Subcutaneous adipose tissue (tissue), 4 donors: ENCODE data around the gene SSR4. TPM values are rescaled to one million over a fixed set of nuclear protein-coding genes. Genes with fewer than 3 reads are reported as not detected.

ENCODE experiments used
- total RNA-seq, 4 donors: library from RNA; depleted of rRNA; stranded (reverse); fragments of >200 nt; gene quantifications; one replicate each; pipeline ENCODE4 v1.1.0, GENCODE V29; 2016
- TF ChIP-seq, protein P1 (sequence below): fragments of 450-650 bp; IDR thresholded peaks from one replicate; pipeline ENCODE4 v1.5.1; 2016; ENCODE audit warnings: low read depth, mild to moderate bottlenecking, control low read depth, antibody characterized with exemption, moderate library complexity

SSR4 gene
- total RNA-seq, 4 donors from 2014 or later = 75.4 to 172 (median 140) TPM

GRCh38 chrX:153800177-153800722 is 5.8 kb downstream of the SSR4 start:
- TF ChIP-seq, protein P1, sequence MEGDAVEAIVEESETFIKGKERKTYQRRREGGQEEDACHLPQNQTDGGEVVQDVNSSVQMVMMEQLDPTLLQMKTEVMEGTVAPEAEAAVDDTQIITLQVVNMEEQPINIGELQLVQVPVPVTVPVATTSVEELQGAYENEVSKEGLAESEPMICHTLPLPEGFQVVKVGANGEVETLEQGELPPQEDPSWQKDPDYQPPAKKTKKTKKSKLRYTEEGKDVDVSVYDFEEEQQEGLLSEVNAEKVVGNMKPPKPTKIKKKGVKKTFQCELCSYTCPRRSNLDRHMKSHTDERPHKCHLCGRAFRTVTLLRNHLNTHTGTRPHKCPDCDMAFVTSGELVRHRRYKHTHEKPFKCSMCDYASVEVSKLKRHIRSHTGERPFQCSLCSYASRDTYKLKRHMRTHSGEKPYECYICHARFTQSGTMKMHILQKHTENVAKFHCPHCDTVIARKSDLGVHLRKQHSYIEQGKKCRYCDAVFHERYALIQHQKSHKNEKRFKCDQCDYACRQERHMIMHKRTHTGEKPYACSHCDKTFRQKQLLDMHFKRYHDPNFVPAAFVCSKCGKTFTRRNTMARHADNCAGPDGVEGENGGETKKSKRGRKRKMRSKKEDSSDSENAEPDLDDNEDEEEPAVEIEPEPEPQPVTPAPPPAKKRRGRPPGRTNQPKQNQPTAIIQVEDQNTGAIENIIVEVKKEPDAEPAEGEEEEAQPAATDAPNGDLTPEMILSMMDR = no peak

- TF ChIP-seq, protein P1 = no peak
Measured at GRCh38 chrX:153800746-153801145, 6.3 kb downstream of the SSR4 start.

DNA sequence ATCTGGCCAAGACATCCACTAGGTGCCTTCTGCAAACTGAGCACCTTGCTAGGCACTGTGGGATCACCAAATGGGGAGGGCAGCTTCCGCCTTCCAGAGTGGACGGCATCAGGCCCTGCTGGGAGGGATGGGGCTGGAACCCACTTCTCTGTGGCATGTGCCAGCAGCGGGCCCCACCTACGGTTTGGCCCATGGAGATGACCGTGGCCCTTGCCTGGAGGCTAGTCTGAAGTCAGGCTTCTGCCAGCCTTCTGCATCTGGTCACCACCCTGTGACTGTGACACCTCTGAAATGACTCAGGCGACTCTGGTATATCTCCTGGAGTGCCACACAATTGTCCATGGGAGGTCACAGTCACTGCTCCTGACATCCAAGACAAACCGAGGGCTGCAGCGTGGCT is 7.2 kb downstream of the SSR4 start:
- TF ChIP-seq, protein P1 = no peak

DNA sequence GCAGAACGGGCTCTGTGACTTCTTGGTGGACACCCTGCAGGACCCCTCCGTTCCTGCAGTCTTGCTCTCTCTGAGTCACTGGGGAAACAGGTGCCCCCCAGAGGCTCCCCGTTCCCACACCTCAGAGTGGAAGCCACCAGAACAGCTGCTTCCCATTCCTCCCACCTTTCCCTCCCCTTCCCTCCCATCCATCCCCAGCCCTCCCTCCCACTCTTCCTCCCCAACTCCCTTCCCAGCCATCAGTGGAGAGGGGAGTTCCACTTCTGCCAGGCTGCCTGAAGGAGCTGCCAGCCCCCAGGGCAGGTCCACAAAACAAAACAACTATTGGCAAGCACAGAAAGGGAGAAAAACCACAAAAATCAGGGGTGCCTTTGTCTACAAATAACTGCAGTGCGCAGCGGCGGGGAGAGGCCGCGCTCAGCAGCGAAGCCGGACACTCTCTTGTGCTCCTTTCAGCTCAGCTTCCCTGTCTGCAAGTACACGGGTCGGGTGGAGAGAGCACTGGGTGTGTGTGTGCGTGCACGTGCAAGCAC is 8.1 kb downstream of the SSR4 start:
- TF ChIP-seq, protein P1 = no peak

DNA sequence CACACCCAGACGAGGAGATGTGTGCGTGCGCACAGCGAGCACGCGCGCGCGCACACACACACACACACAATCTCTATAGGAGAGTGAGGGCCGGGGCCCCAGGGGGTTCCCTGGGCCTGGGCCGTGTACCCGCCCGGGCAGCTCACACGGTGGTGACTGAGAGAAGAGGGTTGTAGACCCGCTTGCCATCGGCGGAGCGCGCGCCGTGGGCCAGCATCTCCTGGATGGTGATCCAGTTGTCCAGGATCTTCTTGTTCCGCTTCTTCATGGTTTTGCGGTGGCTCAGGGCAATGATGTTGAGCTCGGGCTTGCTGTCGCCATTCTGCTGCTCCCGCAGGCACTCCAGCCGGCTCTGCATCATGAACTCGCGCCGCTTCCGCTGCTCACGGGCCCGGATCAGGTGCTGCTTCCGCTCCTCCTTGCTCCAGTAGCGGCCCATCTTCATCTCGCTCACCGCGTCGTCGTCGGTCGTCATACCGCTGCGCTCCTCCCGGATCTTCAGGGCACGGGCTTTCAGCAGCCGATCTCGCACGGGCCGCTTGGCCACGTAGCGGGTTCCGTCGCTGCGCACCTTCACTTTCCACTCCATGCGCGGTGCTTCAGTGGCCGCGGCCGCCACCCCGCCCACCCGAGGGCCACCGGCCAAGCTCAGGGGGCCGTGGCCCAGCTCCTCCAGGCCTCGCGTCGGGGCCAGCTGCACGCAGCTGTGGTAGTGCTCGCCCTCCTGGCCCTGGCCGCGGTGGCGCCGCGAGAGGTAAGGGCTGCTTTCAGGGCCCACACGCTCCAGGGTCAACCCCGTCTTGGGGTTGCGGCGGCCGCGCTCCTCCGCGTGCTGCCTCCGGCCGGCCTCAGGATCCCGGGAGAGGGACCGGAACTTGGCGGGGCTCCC is 9.0 kb downstream of the SSR4 start:
- TF ChIP-seq, protein P1 = no peak

GRCh38 chrX:153804100-153804595 is 9.7 kb downstream of the SSR4 start:
- TF ChIP-seq, protein P1 = no peak

DNA sequence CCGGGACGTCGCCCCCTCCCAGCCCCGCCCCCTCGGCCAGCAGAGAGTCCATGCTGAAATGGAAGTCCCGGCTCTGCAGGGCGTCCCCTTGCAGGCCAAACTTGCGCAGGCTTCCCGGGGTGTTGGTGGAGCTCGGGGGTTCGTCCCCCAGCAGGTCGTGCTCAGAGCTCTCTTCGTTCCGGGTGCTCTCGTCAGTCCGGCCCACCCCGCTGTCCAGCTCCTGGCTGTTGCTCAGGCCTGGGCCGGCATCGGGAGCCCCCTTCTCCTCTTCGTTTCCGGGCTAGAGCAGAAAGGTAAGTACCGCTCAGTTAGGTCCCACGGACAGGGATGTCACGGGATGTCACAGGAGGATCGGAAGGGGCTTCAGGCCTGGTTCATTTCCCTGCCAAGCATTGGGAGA is 10.2 kb downstream of the SSR4 start:
- TF ChIP-seq, protein P1 = no peak
